Measurements from ENCODE around the gene ZNF638. TPM values are rescaled to one million over a fixed set of nuclear protein-coding genes. Genes with fewer than 3 reads are reported as not detected.
"Not testable (repeated sequence)": the region's sequence is repeated elsewhere in the genome, so short reads cannot be mapped to it uniquely, and the experiment has no call there.

ZNF638 gene
- total RNA-seq, 1 donor from 2014 or later, result 115 TPM

- no peak overlapping the region for H3K27ac ChIP-seq
- peaks cover 65% of the 10 kb centered on the region for H3K36me3 ChIP-seq
- intact Hi-C loops (cut with DNase I), result no loop called here
- ATAC-seq, result no peak
- H3K4me3 ChIP-seq, result no peak overlapping the region
- H3K4me1 ChIP-seq, result no peaks in the 10 kb centered on the region
- no peaks in the 10 kb centered on the region for H3K27me3 ChIP-seq (ENCODE audit: low read depth)
- no peak for TF ChIP-seq CTCF (IDR thresholded peaks at IDR 0.05)
- no peaks in the 10 kb centered on the region for H3K9me3 ChIP-seq
- no peak for DNase-seq
These were observed 92.3 kb downstream of the ZNF638 start for GRCh38 chr2:71423817-71424420.

GRCh38 chr2:71426721-71427120, 95.1 kb downstream of the ZNF638 start:
- Histone ChIP-seq H3K36me3 (peaks cover 91% of the 10 kb centered on the region), H3K4me3 (no peak overlapping the region), H3K27ac (no peak overlapping the region), H3K9me3 (no peaks in the 10 kb centered on the region), H3K4me1 (no peaks in the 10 kb centered on the region), H3K27me3 (ENCODE audit: low read depth) (no peaks in the 10 kb centered on the region)
- DNase-seq (no peak), ATAC-seq (no peak)
- no peak for TF ChIP-seq CTCF (IDR thresholded peaks at IDR 0.05)
- intact Hi-C loops (cut with DNase I), result no loop called here

DNA sequence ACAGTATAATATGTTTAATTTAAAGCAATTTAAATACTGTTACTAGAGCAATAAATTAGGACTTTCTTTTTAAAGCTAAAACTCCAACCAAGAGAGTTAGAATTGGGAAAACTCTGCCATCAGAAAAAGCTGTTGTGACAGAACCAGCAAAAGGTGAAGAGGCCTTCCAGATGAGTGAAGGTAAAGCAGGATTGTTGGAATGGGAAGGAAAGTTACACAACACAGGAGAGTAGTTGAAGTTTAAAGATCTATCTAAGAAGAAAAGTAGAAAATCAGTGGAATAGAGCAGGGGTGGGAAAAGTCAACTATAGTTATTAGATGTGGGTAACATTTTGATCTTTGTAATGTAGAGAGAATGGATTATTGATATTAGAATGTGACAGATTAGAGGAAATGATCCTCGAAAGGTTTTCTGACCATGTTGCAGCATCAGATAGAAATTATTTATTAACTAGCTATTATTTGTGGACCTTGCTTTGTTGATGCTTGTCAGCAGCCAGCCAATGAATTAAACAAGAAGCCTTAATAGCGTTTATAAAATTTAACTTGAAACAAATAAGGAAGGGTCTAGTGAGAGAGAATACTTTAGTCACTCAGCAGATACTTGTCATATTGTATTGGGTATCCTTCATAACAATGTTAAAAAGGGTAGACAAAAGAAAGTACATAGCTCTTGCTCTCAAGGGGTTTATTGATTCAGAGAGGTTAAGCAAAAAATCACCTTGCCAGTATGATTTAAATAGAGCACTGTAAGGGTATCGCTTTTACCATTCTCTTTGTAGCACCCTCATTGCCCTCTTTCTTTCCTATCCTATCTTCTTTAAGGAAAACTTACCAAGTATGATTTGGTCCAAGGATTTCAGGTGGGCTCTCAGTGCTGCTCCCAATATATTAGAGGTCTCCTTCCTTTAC, 97.1 kb downstream of the ZNF638 start:
- no peaks in the 10 kb centered on the region for H3K4me1 ChIP-seq
- DNase-seq, result no peak
- peaks cover 97% of the 10 kb centered on the region for H3K36me3 ChIP-seq
- no peaks in the 10 kb centered on the region for H3K9me3 ChIP-seq
- no peaks in the 10 kb centered on the region for H3K27me3 ChIP-seq (ENCODE audit: low read depth)
- intact Hi-C loops (cut with DNase I), result no loop called here
- no peak for ATAC-seq
- no peak for TF ChIP-seq CTCF (IDR thresholded peaks at IDR 0.05)
- no peak overlapping the region for H3K4me3 ChIP-seq
- H3K27ac ChIP-seq, result no peak overlapping the region

- H3K4me1 ChIP-seq; H3K4me3 ChIP-seq; H3K27ac ChIP-seq; ATAC-seq; DNase-seq; intact Hi-C loops (cut with DNase I); H3K36me3 ChIP-seq; H3K9me3 ChIP-seq; H3K27me3 ChIP-seq (ENCODE audit: low read depth): not testable (repeated sequence)
These were observed 113.6 kb downstream of the ZNF638 start for GRCh38 chr2:71445142-71445541.

- Histone ChIP-seq H3K27me3 (ENCODE audit: low read depth) (no peaks in the 10 kb centered on the region), H3K9me3 (no peaks in the 10 kb centered on the region), H3K4me1 (no peaks in the 10 kb centered on the region), H3K4me3 (no peak overlapping the region), H3K36me3 (no peaks in the 10 kb centered on the region), H3K27ac (no peak overlapping the region)
- ATAC-seq (no peak), DNase-seq (no peak)
- TF ChIP-seq CTCF (IDR thresholded peaks at IDR 0.05), result no peak
- intact Hi-C loops (cut with DNase I), result no loop called here
These were observed 114.9 kb downstream of the ZNF638 start for GRCh38 chr2:71446505-71446904.

DNA sequence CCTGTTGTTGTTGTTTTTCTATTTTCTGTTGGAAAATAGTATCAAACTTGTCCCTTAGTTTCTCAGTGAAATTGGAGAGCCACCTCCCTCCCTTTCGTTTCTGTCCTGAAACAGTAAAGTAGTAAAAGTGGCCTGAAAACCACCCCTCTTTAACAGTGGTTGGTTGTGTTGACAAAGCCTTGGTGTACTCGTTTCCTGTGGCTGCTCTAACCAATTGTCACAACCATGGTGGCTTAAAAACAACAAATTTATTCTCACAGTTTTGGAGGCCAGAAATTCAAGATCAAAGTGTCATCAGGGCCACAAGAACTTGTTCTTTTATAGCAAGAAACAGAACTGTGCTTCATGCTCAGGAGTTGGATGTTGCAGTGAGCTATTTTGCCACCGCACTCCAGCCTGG, 117.8 kb downstream of the ZNF638 start:
- H3K4me3 ChIP-seq, result no peak overlapping the region
- no peak for ATAC-seq
- no peaks in the 10 kb centered on the region for H3K36me3 ChIP-seq
- DNase-seq, result no peak
- no peaks in the 10 kb centered on the region for H3K9me3 ChIP-seq
- peaks cover 11% of the 10 kb centered on the region for H3K27me3 ChIP-seq (ENCODE audit: low read depth)
- H3K27ac ChIP-seq, result no peak overlapping the region
- intact Hi-C loops (cut with DNase I), result no loop called here
- no peak for TF ChIP-seq CTCF (IDR thresholded peaks at IDR 0.05)
- peaks cover 20% of the 10 kb centered on the region for H3K4me1 ChIP-seq

All from lower lobe of right lung (tissue), 2 donors.